Liver (tissue), 9 donors: ENCODE data around the gene ZNF148. TPM values are rescaled to one million over a fixed set of nuclear protein-coding genes. Genes with fewer than 3 reads are reported as not detected.

Experiments used
- DNase-seq: peaks from one replicate; pipeline ENCODE4 v3.0.0-alpha.2; 2017; ENCODE audit warnings: low spot score
- H3K27ac ChIP-seq, 2 donors: one replicate each; pipeline ENCODE4 v1.7.0; 2013; ENCODE audit warnings: inconsistent platforms in 2 of 2, low read length in 2 of 2, control low read depth in 1 of 2, low read depth in 1 of 2, mild to moderate bottlenecking in 1 of 2
- H3K27me3 ChIP-seq, 4 donors: one replicate each; pipeline versions ENCODE4 v1.6.1 to v1.7.0; 2013; ENCODE audit warnings: low read length in 3 of 4, inconsistent platforms in 1 of 4, mild to moderate bottlenecking in 1 of 4, moderate library complexity in 1 of 4; ENCODE audit not compliant: control insufficient read depth in 4 of 4, insufficient read depth in 4 of 4
- H3K36me3 ChIP-seq, 4 donors: one replicate each; pipeline versions ENCODE4 v1.6.1 to v1.7.0; 2013; ENCODE audit warnings: low read length in 3 of 4, mild to moderate bottlenecking in 3 of 4, low read depth in 1 of 4, moderate library complexity in 1 of 4; ENCODE audit not compliant: control insufficient read depth in 4 of 4, insufficient read depth in 3 of 4
- H3K4me1 ChIP-seq, 4 donors: one replicate each; pipeline versions ENCODE4 v1.6.1 to v1.7.0; 2013; ENCODE audit warnings: low read length in 3 of 4, mild to moderate bottlenecking in 3 of 4, moderate library complexity in 1 of 4; ENCODE audit not compliant: control insufficient read depth in 4 of 4, insufficient read depth in 4 of 4
- H3K4me3 ChIP-seq, 3 donors: one replicate each; pipeline versions ENCODE4 v1.6.1 to v1.7.0; 2013; ENCODE audit warnings: low read length in 3 of 3, control low read depth in 1 of 3, low read depth in 1 of 3, mild to moderate bottlenecking in 1 of 3
- H3K9ac ChIP-seq, 2 donors: one replicate each; pipeline ENCODE4 v1.7.0; 2013; ENCODE audit warnings: low read length in 2 of 2, mild to moderate bottlenecking in 2 of 2, moderate library complexity in 2 of 2, control low read depth in 1 of 2, low read depth in 1 of 2
- H3K9me3 ChIP-seq, 4 donors: one replicate each; pipeline versions ENCODE4 v1.6.1 to v1.7.0; 2013; ENCODE audit warnings: low read length in 3 of 4; ENCODE audit not compliant: control insufficient read depth in 4 of 4
- EGR1 ChIP-seq, 2 donors: IDR thresholded peaks; 2 replicates each; pipeline ENCODE4 v1.6.1; 2016 to 2018; ENCODE audit warnings: antibody characterized with exemption in 2 of 2, low read depth in 2 of 2
- FOXA1 ChIP-seq: IDR thresholded peaks from 2 replicates; pipeline ENCODE4 v1.6.1; 2016; ENCODE audit warnings: antibody characterized with exemption
- FOXA2 ChIP-seq: IDR thresholded peaks from 2 replicates; pipeline ENCODE4 v1.6.1; 2016; ENCODE audit warnings: antibody characterized with exemption
- GABPA ChIP-seq, 2 donors: IDR thresholded peaks in 1 of 2; conservative IDR thresholded peaks in 1 of 2; 2 replicates each; pipeline ENCODE4 v1.6.1; 2016; ENCODE audit warnings: antibody characterized with exemption in 2 of 2, mild to moderate bottlenecking in 1 of 2, moderate library complexity in 1 of 2
- HNF4G ChIP-seq: IDR thresholded peaks from 2 replicates; pipeline ENCODE4 v1.6.1; 2016; ENCODE audit warnings: antibody characterized with exemption
- JUND ChIP-seq, 2 donors: IDR thresholded peaks; 2 replicates each; pipeline ENCODE4 v1.6.1; 2016; ENCODE audit warnings: antibody characterized with exemption in 2 of 2
- NR2F2 ChIP-seq: IDR thresholded peaks from 2 replicates; pipeline ENCODE4 v1.6.1; 2016; ENCODE audit warnings: antibody characterized with exemption
- RAD21 ChIP-seq, 2 donors: IDR thresholded peaks; 2 replicates each; pipeline ENCODE4 v1.6.1; 2016; ENCODE audit warnings: antibody characterized with exemption in 2 of 2, mild to moderate bottlenecking in 2 of 2
- RXRA ChIP-seq, 2 donors: IDR thresholded peaks; 2 replicates each; pipeline ENCODE4 v1.6.1; 2017 to 2018; ENCODE audit warnings: antibody characterized with exemption in 2 of 2, mild to moderate bottlenecking in 1 of 2
- SP1 ChIP-seq: IDR thresholded peaks from 2 replicates; pipeline ENCODE4 v1.6.1; 2018; ENCODE audit warnings: antibody characterized with exemption, mild to moderate bottlenecking
- TAF1 ChIP-seq: conservative IDR thresholded peaks from 2 replicates; pipeline ENCODE4 v1.6.1; 2016; ENCODE audit warnings: antibody characterized with exemption, mild to moderate bottlenecking
- YY1 ChIP-seq: IDR thresholded peaks from 2 replicates; pipeline ENCODE4 v1.6.1; 2016; ENCODE audit warnings: antibody characterized with exemption, mild to moderate bottlenecking
- WGBS: extraction: QIAGEN DNeasy Blood & Tissue Kit; methylation state at CpG from one replicate; pipeline ENCODE4 v1.1.7; 2013; 5-methylcytosine and 5-hydroxymethylcytosine counted together
- polyA plus RNA-seq, 2 donors: library from polyadenylated mRNA; stranded (reverse) in 1 of 2; unstranded in 1 of 2; fragments of 200-250 nt in 1 of 2; fragments of >200 nt in 1 of 2; fragmentation: Nextera tagmentation in 1 of 2; extraction: Ambion mirVana in 1 of 2; gene quantifications; one replicate each; pipeline versions ENCODE4 v1.2.1 to v1.2.3, GENCODE V29; 2013 to 2015
- total RNA-seq, 2 donors: library from RNA; depleted of rRNA; stranded (reverse); fragments of >200 nt; gene quantifications; one replicate each; pipeline ENCODE4 v1.2.3, GENCODE V29; 2014
- TF ChIP-seq, protein P1 (sequence below): IDR thresholded peaks from 2 replicates; pipeline ENCODE4 v1.6.1; 2016; ENCODE audit warnings: antibody characterized with exemption
- TF ChIP-seq, protein P2 (sequence below): IDR thresholded peaks from 2 replicates; pipeline ENCODE4 v1.6.1; 2016; ENCODE audit warnings: antibody characterized with exemption
- TF ChIP-seq, protein P3 (sequence below): fragments of 150-350 bp; IDR thresholded peaks from 2 replicates; pipeline ENCODE4 v1.5.1; 2017; ENCODE audit warnings: improper control_type of control experiment, low read depth, low read length; ENCODE audit not compliant: missing input control
- TF ChIP-seq, protein P4 (sequence below): IDR thresholded peaks from 2 replicates; pipeline ENCODE4 v1.6.1; 2016; ENCODE audit warnings: antibody characterized with exemption, mild to moderate bottlenecking
- TF ChIP-seq, protein P5 (sequence below): IDR thresholded peaks from 2 replicates; pipeline ENCODE4 v1.6.1; 2016; ENCODE audit warnings: antibody characterized with exemption
- donor health status: healthy.
- donor health status: healthy.
- donor health status: healthy.
- donor health status: healthy.
- donor health status: healthy.

ZNF148 gene
- total and polyA plus RNA-seq, 4 donors = 4.0 to 20.3 (median 17.1) TPM

DNA sequence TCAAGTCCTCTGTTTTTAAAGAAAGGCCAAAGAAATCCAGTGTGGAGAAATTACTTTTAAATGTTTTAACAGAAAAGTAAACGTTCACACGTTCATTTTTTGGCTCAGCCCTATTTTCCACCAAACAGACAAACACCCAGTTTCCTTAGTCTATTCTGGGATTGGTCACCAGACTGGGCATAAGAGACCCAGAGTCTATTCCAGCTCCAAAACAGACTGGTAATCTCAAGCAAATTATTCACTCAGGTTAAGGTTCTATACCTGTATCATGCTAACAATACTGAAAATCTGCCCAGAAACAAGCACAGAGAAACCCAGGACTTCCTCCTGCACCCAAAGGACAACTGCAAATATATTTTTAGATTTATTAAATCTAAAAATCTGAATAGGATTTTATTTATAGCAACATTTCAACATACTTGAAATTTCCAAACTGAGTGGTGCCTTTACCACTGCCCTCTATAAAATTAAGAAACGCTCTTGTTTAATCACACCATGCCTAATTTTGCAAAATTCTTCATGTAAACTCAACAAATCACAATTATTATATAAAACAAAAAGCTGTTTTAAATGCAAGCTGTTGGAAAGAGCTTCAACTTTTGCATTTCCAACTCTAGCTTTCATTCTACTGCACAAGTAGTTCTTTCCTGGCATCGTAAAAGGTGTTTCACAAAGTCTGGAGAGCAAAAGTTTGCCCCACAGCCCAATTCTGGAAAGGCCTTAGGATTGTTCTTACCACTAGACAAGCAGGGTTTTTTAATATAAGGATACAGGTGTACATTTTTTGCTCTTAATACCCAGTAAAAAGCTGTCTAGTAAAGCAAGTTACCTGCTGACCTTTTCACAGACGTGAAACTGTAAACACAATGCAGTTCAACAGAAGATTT lies 18.7 kb downstream of the ZNF148 start:
- peak overlapping the region in 1 of 3 donors; percentile 57 for H3K4me3 ChIP-seq
- DNase-seq = no peak
- 21% methylated on average over 5 of the region's 5 CpGs for WGBS
- H3K36me3 ChIP-seq = no peaks in the 10 kb centered on the region
- peak overlapping the region; percentile 6 to 41 for H3K27ac ChIP-seq
- no peak for TF ChIP-seq RAD21 (IDR thresholded peaks at IDR 0.05)
- TF ChIP-seq, protein P1, sequence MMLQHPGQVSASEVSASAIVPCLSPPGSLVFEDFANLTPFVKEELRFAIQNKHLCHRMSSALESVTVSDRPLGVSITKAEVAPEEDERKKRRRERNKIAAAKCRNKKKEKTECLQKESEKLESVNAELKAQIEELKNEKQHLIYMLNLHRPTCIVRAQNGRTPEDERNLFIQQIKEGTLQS = no peak
- no peak for TF ChIP-seq SP1
- TF ChIP-seq, protein P2, sequence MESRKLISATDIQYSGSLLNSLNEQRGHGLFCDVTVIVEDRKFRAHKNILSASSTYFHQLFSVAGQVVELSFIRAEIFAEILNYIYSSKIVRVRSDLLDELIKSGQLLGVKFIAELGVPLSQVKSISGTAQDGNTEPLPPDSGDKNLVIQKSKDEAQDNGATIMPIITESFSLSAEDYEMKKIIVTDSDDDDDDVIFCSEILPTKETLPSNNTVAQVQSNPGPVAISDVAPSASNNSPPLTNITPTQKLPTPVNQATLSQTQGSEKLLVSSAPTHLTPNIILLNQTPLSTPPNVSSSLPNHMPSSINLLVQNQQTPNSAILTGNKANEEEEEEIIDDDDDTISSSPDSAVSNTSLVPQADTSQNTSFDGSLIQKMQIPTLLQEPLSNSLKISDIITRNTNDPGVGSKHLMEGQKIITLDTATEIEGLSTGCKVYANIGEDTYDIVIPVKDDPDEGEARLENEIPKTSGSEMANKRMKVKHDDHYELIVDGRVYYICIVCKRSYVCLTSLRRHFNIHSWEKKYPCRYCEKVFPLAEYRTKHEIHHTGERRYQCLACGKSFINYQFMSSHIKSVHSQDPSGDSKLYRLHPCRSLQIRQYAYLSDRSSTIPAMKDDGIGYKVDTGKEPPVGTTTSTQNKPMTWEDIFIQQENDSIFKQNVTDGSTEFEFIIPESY = no peak
- TF ChIP-seq RXRA (IDR thresholded peaks at IDR 0.05) = no peak
- TF ChIP-seq, protein P3, sequence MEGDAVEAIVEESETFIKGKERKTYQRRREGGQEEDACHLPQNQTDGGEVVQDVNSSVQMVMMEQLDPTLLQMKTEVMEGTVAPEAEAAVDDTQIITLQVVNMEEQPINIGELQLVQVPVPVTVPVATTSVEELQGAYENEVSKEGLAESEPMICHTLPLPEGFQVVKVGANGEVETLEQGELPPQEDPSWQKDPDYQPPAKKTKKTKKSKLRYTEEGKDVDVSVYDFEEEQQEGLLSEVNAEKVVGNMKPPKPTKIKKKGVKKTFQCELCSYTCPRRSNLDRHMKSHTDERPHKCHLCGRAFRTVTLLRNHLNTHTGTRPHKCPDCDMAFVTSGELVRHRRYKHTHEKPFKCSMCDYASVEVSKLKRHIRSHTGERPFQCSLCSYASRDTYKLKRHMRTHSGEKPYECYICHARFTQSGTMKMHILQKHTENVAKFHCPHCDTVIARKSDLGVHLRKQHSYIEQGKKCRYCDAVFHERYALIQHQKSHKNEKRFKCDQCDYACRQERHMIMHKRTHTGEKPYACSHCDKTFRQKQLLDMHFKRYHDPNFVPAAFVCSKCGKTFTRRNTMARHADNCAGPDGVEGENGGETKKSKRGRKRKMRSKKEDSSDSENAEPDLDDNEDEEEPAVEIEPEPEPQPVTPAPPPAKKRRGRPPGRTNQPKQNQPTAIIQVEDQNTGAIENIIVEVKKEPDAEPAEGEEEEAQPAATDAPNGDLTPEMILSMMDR = no peak
- TF ChIP-seq, protein P4, sequence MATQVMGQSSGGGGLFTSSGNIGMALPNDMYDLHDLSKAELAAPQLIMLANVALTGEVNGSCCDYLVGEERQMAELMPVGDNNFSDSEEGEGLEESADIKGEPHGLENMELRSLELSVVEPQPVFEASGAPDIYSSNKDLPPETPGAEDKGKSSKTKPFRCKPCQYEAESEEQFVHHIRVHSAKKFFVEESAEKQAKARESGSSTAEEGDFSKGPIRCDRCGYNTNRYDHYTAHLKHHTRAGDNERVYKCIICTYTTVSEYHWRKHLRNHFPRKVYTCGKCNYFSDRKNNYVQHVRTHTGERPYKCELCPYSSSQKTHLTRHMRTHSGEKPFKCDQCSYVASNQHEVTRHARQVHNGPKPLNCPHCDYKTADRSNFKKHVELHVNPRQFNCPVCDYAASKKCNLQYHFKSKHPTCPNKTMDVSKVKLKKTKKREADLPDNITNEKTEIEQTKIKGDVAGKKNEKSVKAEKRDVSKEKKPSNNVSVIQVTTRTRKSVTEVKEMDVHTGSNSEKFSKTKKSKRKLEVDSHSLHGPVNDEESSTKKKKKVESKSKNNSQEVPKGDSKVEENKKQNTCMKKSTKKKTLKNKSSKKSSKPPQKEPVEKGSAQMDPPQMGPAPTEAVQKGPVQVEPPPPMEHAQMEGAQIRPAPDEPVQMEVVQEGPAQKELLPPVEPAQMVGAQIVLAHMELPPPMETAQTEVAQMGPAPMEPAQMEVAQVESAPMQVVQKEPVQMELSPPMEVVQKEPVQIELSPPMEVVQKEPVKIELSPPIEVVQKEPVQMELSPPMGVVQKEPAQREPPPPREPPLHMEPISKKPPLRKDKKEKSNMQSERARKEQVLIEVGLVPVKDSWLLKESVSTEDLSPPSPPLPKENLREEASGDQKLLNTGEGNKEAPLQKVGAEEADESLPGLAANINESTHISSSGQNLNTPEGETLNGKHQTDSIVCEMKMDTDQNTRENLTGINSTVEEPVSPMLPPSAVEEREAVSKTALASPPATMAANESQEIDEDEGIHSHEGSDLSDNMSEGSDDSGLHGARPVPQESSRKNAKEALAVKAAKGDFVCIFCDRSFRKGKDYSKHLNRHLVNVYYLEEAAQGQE = no peak
- no peak for TF ChIP-seq NR2F2
- no peak for TF ChIP-seq JUND (IDR thresholded peaks at IDR 0.05)
- TF ChIP-seq FOXA1 = no peak
- TF ChIP-seq FOXA2 = no peak
- TF ChIP-seq GABPA (IDR thresholded peaks at IDR 0.05 in 1 of 2, conservative IDR thresholded peaks at IDR 0.05 in 1 of 2) = no peak
- TF ChIP-seq YY1 = no peak
- no peak for TF ChIP-seq HNF4G
- TF ChIP-seq, protein P5, sequence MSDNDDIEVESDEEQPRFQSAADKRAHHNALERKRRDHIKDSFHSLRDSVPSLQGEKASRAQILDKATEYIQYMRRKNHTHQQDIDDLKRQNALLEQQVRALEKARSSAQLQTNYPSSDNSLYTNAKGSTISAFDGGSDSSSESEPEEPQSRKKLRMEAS = no peak
- TF ChIP-seq EGR1 (IDR thresholded peaks at IDR 0.05; ENCODE audit: low read depth in 2 of 2) = no peak
- TF ChIP-seq TAF1 = no peak
- H3K9me3 ChIP-seq = no peaks in the 10 kb centered on the region
- peaks cover 8 to 24% (median 14%) of the 10 kb centered on the region in 4 donors for H3K4me1 ChIP-seq
- no peaks in the 10 kb centered on the region for H3K27me3 ChIP-seq
- H3K9ac ChIP-seq = no peak overlapping the region
